Neutrophil (primary cell): ENCODE results near the gene ZBTB48.

Experiments
- H3K27ac ChIP-seq: fragments of 200-600 bp; sonication (generic); 2 replicates; pipeline ENCODE4 v1.5.1; 2016; ENCODE audit warnings: mild to moderate bottlenecking, moderate library complexity
- H3K27me3 ChIP-seq: fragments of 200-600 bp; sonication (generic); 2 replicates; pipeline ENCODE4 v1.6.0; 2016; ENCODE audit warnings: mild to moderate bottlenecking
- H3K36me3 ChIP-seq: fragments of 200-600 bp; sonication (generic); 2 replicates; pipeline ENCODE4 v1.5.1; 2017
- H3K4me1 ChIP-seq, 2 experiments: fragments of 200-600 bp in 1 of 2; sonication (generic) in 1 of 2; 1 replicate in 1 of 2; 2 replicates in 1 of 2; pipeline versions ENCODE4 v1.5.1 to v1.6.1; 2013 to 2016; ENCODE audit warnings: low read depth in 1 of 2, low read length in 1 of 2, mild to moderate bottlenecking in 1 of 2, moderate library complexity in 1 of 2; ENCODE audit not compliant: control insufficient read depth in 1 of 2, insufficient read depth in 1 of 2
- H3K4me3 ChIP-seq, 2 experiments: fragments of 200-600 bp in 1 of 2; sonication (generic) in 1 of 2; 1 replicate in 1 of 2; 2 replicates in 1 of 2; pipeline ENCODE4 v1.5.1; 2013 to 2016; ENCODE audit warnings: low read depth in 1 of 2, low read length in 1 of 2, mild to moderate bottlenecking in 1 of 2, moderate library complexity in 1 of 2
- H3K9me3 ChIP-seq: fragments of 200-600 bp; sonication (generic); 2 replicates; pipeline ENCODE4 v1.5.1; 2016
- TF ChIP-seq, protein P1 (sequence below): fragments of 200-600 bp; sonication (generic); IDR thresholded peaks from 2 replicates; pipeline ENCODE4 v1.5.1; 2016; ENCODE audit warnings: antibody characterized with exemption

Gene ZBTB48

DNA sequence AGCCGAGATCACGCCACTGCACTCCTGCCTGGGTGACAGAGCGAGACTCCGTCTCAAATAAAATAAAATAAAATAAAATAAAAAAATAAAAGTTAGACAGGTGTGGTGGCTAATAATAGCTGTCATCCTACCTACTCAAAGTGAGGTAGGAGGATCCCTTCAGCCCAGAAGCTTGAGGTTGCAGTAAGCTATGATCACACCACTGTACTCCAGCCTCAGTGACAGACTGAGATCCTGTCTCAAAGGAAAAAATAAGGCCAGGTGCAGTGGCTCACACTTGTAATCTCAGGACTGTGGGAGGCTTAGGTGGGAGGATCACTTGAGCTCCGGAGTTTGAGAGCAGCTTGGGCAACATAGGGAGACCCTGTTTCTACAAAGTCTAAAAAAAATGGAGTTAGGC, 43.5 kb upstream of the ZBTB48 start:
- Histone ChIP-seq H3K9me3 (no peaks in the 10 kb centered on the region), H3K4me3 (no peak overlapping the region), H3K4me1 (no peaks in the 10 kb centered on the region), H3K27ac (no peak overlapping the region), H3K27me3 (no peaks in the 10 kb centered on the region), H3K36me3 (peaks cover 26% of the 10 kb centered on the region)
- TF ChIP-seq, protein P1, sequence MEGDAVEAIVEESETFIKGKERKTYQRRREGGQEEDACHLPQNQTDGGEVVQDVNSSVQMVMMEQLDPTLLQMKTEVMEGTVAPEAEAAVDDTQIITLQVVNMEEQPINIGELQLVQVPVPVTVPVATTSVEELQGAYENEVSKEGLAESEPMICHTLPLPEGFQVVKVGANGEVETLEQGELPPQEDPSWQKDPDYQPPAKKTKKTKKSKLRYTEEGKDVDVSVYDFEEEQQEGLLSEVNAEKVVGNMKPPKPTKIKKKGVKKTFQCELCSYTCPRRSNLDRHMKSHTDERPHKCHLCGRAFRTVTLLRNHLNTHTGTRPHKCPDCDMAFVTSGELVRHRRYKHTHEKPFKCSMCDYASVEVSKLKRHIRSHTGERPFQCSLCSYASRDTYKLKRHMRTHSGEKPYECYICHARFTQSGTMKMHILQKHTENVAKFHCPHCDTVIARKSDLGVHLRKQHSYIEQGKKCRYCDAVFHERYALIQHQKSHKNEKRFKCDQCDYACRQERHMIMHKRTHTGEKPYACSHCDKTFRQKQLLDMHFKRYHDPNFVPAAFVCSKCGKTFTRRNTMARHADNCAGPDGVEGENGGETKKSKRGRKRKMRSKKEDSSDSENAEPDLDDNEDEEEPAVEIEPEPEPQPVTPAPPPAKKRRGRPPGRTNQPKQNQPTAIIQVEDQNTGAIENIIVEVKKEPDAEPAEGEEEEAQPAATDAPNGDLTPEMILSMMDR: no peak

DNA sequence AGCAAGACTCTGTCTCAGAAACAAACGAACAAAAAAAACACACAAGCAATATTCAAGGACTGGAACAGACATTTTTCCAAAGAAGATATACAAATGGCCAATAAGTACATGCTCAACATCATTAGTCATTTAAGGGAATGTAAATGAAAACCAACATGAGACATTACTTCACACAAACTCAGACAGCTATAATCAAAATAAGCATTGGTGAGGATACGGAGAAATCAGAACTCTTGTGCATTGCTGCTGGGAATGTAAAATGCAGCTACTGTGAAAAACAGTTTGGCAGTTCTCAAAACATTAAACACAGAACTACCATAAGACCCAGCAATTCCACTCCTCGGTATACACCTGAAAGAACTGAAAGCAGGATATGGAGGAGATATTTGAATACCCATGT, 40.8 kb upstream of the ZBTB48 start:
- H3K36me3 ChIP-seq: peaks cover 15% of the 10 kb centered on the region
- TF ChIP-seq, protein P1: no peak
- H3K27ac ChIP-seq: no peak overlapping the region
- no peak overlapping the region for H3K4me3 ChIP-seq
- H3K27me3 ChIP-seq: no peaks in the 10 kb centered on the region
- no peaks in the 10 kb centered on the region for H3K9me3 ChIP-seq
- no peaks in the 10 kb centered on the region for H3K4me1 ChIP-seq

GRCh38 chr1:6544831-6545230, 35.0 kb upstream of the ZBTB48 start:
- peaks cover 63% of the 10 kb centered on the region for H3K36me3 ChIP-seq
- no peak overlapping the region for H3K27ac ChIP-seq
- TF ChIP-seq, protein P1: no peak
- H3K27me3 ChIP-seq: no peaks in the 10 kb centered on the region
- no peaks in the 10 kb centered on the region for H3K9me3 ChIP-seq
- no peak overlapping the region for H3K4me3 ChIP-seq
- no peaks in the 10 kb centered on the region for H3K4me1 ChIP-seq

DNA sequence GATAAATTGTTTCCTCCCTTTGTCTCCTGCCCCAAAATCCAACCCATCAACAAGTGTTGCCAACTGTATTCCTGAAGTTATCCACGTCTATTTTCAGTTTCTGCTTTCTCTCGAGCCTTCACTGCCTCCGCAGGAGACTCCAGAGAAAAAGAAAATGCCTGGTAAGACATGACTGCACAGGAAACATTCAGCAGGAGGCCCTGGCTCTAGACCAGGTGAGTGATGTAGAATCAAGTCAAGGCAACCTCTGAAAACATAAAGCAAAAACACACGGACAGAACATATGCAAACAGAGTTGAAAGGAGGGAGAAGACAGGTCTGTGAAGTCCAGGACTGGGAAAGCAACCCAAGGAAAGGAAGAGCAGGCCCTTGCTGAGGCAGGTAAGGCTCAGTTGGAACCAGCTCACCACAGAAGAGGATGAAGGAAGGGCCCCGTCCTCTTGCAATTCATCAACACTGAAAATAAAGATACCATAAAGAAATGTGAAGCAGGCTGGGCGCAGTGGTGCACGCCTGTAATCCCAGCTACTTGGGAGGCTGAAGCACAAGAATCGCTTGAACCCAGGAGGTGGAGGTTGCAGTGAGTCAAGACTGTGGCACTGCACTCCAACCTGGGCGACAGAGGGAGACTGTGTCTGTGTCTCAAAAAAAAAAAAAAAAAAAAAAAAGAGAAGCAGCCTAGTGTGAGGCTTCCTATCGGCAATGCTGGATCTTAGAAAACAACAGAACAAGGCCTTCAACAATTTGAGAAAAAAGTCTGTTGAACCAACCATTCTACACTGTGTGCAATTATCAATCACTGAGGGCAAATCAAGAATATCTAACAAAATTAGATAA, 34.3 kb upstream of the ZBTB48 start:
- Histone ChIP-seq H3K27ac (no peak overlapping the region), H3K4me3 (no peak overlapping the region), H3K9me3 (no peaks in the 10 kb centered on the region), H3K4me1 (no peaks in the 10 kb centered on the region), H3K27me3 (no peaks in the 10 kb centered on the region), H3K36me3 (peaks cover 66% of the 10 kb centered on the region)
- TF ChIP-seq, protein P1: no peak

GRCh38 chr1:6546326-6546725, 33.5 kb upstream of the ZBTB48 start:
- TF ChIP-seq, protein P1: no peak
- H3K9me3 ChIP-seq: no peaks in the 10 kb centered on the region
- H3K36me3 ChIP-seq: peaks cover 67% of the 10 kb centered on the region
- no peaks in the 10 kb centered on the region for H3K4me1 ChIP-seq
- H3K27me3 ChIP-seq: no peaks in the 10 kb centered on the region
- no peak overlapping the region for H3K27ac ChIP-seq
- H3K4me3 ChIP-seq: no peak overlapping the region
